Suprapubic skin (tissue), 3 donors: ENCODE data around the gene UBQLN4.

Experiments used
- POLR2A ChIP-seq, 2 donors: fragments of 450-650 bp; IDR thresholded peaks; one replicate each; pipeline ENCODE4 v1.6.1; 2017; ENCODE audit warnings: antibody characterized with exemption in 2 of 2, mild to moderate bottlenecking in 2 of 2, moderate library complexity in 2 of 2
- TF ChIP-seq, protein P1 (sequence below), 2 donors: fragments of 200-600 bp in 1 of 2; fragments of 450-650 bp in 1 of 2; sonication (generic) in 1 of 2; IDR thresholded peaks; one replicate each; pipeline ENCODE4 v1.5.1; 2016 to 2019; ENCODE audit warnings: antibody characterized with exemption in 2 of 2, mild to moderate bottlenecking in 1 of 2, moderate library complexity in 1 of 2

- TF ChIP-seq, protein P1, sequence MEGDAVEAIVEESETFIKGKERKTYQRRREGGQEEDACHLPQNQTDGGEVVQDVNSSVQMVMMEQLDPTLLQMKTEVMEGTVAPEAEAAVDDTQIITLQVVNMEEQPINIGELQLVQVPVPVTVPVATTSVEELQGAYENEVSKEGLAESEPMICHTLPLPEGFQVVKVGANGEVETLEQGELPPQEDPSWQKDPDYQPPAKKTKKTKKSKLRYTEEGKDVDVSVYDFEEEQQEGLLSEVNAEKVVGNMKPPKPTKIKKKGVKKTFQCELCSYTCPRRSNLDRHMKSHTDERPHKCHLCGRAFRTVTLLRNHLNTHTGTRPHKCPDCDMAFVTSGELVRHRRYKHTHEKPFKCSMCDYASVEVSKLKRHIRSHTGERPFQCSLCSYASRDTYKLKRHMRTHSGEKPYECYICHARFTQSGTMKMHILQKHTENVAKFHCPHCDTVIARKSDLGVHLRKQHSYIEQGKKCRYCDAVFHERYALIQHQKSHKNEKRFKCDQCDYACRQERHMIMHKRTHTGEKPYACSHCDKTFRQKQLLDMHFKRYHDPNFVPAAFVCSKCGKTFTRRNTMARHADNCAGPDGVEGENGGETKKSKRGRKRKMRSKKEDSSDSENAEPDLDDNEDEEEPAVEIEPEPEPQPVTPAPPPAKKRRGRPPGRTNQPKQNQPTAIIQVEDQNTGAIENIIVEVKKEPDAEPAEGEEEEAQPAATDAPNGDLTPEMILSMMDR (IDR thresholded peaks at IDR 0.05): no peak
- no peak for TF ChIP-seq POLR2A (IDR thresholded peaks at IDR 0.05)
Measured at GRCh38 chr1:156065212-156065611, 11.6 kb upstream of the UBQLN4 start.
